GM19351 (cell line): ENCODE results near the gene ARFIP1.
"Not testable (repeated sequence)": the region's sequence is repeated elsewhere in the genome, so short reads cannot be mapped to it uniquely, and the experiment has no call there.

ENCODE experiments used
- ATAC-seq: cut with Tn5 transposase; IDR thresholded peaks from one replicate; pipeline ENCODE4 v1.9.1; 2021; ENCODE audit warnings: mild to moderate bottlenecking, moderate library complexity; ENCODE audit not compliant: unreplicated experiment

Gene ARFIP1

DNA sequence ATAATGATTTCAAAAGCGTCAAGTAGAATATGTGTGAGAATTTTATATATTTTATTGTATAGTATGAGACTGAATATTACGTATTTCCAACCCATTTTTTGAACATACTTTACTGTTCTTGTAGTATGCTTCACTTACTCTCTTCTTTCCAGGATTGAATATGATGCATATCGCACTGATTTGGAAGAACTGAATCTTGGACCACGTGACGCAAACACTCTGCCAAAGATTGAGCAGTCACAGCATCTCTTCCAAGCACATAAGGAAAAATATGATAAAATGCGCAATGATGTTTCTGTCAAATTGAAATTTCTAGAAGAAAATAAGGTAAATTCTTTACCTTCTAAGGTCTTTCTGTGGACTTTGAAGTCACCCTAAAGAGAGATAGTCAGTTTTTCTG lies 108.2 kb downstream of the ARFIP1 start:
- no peak for ATAC-seq

DNA sequence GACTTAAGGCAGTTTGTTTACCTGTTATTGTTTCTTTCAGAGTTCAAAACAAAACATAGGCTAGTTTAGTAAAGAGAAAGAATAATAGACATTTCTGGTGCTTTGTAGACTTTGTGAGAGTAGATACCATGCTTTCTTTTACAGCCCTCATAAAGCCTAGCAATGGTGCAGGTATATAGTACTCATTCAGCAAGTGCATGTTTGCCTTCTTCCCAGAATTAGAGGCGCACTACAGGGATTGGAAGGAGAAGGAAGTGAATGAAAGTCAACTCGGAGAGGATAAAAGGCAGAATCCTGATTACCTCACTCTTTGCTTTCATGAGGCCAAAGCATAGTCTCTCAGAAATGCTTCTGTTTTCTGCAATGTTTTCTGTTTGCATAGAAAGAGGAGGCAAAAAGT lies 113.2 kb downstream of the ARFIP1 start:
- ATAC-seq = no peak

DNA sequence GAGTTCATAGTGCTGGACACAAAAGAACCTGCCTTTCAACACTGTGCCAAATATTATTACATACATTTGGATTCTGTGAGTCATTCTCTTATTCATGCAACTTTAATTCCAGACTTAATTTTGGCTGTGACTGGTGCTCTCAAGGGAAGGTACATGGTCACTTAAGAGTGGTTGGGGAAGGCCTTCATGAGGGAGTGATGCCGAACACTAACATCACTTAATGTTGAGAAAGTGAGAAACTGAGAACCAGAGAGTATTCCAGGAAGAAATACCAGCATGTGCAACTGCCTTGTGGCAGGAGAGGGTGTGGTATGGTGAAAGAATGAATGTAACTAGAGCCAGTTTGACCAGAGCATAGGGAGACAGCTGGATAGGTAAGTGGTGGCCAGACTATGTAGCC lies 114.9 kb downstream of the ARFIP1 start:
- ATAC-seq = no peak

DNA sequence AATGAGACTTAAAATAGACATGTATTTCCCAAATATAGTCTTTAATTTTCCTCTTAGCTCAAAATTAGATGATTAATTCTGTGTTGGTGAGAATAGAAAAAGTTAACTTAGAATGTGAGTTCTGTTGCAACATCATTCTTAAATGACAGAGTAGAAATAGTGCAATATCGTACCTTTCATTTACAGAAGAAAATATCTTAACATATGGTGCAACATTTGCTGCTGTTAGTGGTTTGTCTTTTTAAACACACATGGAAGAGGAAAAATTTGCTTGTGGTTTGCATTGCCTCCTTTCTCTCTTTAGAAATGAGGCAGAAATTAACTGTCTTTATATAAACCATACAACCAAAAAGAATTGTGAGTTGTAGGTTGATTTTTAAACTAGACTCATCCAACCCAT lies 117.1 kb downstream of the ARFIP1 start:
- ATAC-seq = no peak

DNA sequence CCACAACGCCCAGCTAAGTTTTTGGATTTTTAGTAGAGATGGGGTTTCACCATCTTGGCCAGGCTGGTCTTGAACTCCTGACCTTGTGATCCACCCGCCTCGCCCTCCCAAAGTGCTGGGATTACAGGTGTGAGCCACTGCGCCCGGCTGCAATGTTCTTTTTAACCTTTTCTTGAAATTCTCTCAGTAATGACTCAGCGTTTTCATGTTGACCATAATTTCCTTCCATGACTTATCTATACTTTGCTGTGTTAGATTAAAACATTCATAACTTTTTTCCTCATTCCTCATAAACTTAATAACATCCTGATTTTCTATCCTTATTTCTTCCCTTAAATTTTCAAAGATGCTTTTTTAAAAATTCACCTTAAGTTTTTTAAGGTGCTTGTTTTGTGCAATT lies 118.4 kb downstream of the ARFIP1 start:
- ATAC-seq = not testable (repeated sequence)

DNA sequence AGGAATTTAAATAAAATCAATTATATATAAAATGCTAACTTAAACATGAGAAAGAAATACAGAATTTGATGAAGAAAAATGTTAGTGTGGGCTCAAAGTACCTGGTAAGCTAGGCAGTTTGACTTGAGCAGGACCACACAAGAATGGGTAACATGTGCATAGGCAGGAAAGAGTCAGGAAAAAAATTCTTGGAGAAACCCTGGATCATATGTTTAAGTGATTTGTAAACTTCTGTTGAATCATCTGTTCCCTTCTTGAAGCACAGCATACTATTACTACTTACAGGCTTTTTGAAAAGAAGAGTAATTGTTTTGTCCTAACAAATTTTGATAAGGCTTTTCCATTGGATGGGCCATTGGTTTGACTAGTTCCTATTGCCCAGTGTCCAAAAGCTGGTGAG lies 118.9 kb downstream of the ARFIP1 start:
- no peak for ATAC-seq

DNA sequence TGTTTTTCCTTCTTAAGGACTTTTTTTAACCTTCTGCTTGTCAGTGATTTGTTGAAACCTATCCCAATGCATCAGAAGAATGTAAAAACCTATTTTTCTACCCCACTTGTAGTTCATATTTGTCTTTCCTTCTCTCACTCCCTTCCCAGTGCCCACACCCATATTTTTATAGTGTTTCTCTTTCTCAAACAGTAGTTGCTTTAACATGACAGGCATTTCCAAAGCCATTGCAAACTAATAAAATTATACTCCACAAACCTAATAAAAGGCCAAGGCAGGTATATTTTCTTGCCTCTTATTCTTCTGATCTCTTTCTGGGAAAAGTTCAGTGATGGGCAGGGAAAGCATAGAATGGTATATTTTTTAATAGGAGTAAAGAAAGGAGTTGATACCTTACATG lies 120.6 kb downstream of the ARFIP1 start:
- no peak for ATAC-seq

DNA sequence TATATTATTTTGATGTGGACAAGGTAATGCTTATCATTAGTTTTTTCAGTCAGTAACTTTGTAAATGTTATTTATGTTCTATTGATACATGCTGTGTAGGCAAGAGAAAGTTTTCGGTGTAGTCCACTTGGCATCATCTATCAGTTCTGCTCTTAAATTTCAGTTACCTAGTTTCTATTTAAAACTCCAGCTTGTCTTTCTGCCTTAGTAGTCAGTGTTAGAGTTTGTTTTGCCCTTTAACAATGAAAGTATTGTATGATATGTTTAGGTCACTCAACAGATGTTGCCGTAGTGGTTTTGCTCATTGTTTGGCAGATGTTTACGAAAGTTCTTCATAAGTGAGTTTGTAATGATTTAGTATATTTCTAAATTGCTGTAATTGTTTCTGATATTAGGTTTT lies 121.5 kb downstream of the ARFIP1 start:
- no peak for ATAC-seq

DNA sequence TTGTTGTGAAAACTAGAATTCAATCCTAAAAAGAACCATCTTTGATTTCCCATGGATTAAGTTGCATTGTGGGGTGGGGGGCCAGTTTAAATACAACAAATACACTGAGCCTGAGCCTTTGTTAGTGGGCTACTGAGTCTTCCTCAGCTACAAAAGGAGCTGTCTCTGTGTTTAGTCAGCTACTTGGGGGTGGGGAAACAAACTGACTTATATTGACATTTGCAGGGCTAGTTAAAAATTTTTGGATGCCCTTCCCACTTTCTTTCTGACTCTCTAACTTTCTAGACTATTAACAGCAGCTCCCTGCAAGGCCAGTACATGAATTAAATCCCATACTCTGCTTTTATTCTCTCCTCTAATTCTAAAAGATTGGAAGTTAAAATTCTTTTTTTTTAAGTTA lies 123.9 kb downstream of the ARFIP1 start:
- ATAC-seq = no peak

DNA sequence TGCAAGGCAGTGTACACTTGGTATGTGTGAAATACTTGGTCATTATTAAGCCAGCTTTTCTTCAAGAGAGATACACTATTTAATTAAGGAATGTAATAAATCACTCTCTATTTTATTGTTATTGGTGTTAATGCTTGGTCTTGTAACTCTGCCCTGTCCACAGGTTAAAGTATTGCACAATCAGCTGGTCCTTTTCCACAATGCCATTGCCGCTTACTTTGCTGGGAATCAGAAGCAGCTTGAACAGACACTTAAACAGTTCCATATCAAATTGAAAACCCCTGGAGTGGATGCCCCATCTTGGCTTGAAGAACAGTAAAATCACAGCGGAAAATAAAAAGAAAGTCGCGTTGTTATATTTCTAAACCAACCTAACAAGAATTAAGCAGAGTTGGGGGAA lies 130.1 kb downstream of the ARFIP1 start:
- ATAC-seq = no peak

DNA sequence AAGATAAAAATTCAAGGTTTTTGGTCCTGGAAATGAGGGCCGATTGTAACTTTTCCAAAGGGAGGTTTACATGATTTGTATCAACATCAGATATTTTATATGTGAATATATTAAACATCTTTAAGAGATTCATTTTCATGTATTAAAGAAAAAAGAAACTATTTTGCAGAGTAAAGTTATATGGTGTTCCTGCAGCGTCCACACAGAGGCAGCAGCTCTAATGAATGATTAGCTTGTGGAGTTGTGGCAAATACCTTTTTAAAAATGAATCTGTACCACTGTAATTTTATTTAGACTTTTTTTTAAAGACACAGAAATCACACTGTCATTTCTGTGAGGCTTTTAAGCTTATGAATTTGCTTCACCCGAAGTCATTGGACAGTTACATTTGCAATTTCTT lies 130.8 kb downstream of the ARFIP1 start:
- ATAC-seq = no peak

DNA sequence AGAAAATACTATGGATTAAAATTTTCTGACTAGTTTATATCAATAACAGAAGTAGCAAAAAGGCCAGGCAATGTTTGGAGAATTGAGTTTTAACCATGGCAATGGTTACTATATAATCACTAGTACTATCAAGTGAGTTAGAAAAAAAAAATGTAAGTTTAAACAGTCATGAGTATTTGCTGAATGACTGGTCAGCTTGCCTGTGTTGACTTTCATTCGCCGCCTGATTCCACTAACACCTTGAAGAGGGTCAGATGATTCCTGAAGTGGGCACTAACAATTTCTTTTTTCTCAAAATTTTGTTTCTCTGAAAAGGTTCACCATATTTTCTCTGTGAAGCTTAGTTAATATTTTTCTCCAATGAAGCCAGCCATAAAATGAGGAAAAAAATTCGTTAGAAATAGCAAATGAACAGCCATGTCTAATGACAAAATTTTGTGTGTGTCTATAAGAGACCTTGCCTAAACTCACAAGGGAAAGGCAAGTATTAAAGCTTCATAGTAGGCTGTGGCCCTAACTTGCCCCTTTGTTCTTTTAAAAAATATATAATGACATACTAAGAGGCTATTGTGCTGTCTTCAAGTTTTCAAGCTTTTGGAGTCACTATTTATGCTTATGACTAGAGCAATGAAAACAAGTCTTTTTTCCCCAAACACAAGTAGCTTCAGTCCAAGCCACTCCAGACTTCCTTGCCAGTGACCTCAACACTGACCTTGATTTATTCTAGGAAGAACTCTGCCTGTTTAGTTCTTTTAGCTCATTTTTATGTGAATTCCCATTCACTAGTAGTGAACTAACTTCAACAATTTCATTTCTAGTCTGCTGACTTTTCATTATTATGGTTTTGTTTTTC lies 138.0 kb downstream of the ARFIP1 start:
- ATAC-seq = no peak

DNA sequence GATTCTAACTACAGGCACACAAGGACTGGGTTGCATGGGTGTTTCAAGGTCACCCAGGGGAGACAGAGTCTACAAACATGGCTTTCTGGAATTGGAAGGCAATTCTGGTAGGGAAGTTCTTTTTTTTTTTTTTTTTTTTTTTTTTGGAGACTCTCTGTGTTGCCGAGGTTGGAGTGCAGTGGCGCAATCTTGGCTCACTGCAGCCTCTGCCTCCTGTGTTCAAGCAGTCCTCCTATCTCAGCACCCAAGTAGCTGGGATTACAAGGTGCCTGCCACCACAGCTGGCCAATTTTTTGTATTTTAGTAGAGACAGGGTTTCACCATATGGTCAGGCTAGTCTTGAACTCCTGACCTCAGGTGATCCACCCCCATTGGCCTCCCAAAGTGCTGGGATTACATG lies 140.1 kb downstream of the ARFIP1 start:
- no peak for ATAC-seq

DNA sequence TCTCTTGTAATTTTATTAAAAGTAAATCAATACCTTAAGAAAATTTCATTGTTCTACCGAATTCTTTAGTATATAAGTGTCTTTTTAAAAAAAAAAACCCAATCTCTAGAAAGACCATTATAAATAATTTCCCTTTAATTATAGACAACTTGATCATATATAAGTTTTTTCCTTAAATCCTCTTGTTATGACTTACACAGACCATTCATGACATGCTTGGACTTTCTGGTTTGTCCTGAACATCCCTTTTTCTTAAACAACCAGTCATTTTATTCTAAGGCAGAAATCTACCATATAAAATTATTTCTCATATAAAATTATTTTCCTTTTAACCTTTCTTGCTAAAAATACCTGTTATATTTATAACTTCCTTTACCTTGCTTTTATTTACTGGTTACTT lies 141.0 kb downstream of the ARFIP1 start:
- no peak for ATAC-seq

DNA sequence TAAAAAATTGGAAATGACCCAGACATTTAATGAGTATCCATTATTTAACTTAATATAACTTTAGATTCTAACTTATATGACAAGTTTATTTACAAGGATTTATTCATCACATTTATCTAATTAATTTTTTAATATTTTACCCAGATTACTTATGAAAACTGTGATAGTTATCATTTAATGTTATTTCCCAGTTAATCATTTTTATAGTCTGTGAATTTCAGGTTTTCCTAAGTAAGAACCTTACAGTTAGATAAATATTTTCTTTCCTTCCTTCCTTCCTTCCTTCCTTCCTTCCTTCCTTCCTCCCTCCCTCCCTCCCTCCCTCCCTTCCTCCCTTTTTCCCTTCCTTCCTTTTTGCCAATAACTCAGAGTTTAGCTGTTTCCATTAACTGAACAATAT lies 141.5 kb downstream of the ARFIP1 start:
- no peak for ATAC-seq

DNA sequence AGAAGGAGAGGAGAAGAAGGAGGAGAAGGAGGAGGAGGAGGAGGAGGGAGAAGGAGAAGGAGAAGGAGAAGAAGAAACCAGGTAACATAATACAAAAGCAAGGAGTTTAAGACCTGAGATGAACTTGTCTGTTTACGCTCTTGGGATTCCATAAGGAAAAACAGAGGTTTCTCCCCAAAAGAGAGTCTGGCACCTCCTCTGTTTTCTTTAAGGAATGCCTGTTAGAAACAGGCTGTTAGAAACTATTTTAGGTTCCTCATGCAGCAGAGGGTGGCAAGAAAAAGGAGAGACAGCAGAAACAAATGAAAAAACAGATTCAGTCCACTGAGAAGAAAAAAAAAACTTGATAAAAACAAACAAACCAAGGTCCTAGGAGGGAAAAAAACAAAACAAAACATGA lies 146.1 kb downstream of the ARFIP1 start:
- no peak for ATAC-seq

DNA sequence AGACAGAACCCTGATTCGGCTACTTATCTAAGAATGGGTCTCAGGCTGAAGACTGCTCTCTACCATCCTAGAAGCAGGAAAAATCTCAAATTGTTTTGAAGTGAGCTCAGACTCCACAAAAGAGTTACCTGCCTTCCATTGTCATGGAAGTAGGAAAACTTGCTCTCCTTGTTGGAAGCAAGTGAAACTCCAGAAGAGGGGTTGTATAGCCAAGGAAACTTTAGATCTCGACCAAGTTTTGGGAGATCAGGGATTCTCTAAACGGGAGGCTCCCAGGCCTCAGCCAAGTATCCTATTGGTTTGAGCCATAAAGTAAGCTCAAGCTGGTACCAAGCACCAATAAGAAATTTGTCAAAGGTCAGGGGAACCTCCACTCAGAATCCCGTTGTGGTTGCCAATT lies 147.2 kb downstream of the ARFIP1 start:
- no peak for ATAC-seq

DNA sequence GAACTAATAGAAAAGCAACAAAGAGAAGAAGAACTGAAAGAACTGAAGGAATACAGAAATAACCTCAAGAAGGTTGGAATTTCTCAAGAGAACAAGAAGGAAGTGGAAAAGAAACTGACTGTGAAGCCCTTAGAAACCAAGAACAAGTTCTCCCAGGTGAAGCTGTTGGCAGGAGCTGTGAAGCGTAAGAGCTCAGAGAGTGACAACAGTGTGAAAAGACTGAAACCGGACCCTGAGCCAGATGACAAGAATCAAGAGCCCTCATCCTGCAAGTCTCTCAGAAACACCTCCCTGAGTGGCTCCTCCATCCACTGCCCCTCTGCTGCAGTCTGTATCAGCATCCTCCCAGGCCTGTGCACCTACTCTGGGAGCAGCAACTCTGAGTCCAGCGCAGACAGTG lies 148.0 kb downstream of the ARFIP1 start:
- peak; percentile 58 for ATAC-seq

DNA sequence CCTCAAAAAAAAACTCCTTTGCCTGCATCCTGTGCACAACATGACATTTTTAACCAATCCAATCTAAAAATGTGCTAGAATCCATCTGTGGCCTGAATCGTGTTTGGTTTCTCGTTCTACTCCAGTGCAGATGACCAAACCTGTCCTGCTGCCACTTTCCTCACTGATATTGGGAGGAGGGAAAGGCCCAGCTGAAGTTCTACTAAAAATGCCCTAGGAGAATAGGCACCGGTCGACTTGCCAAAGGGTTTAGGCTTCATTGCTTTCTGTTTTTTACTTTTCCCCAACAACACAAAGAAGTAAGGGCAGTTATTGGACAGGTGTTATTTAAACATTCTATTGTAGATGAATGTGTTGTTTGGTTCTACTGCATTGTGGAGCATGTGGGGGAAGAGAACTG lies 148.5 kb downstream of the ARFIP1 start:
- ATAC-seq = no peak

DNA sequence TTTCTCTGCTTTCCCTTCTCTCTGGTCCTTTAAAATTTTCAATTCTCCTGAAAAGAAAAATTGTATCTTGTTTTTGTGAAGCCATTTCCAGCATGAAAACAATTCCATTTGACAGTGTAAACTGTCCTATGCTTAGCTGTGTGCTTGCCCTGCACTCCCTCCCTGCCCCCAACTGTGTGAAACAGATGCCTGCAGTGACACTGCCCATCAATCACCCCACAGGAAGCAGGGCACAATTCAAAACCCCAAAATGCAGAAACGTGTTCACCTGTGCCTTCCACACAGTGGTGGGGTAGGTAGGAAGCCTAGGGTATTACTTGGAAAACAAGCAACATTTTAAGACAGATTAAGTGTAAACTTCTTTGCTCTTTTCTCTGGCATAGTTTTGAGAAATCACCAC lies 150.1 kb downstream of the ARFIP1 start:
- no peak for ATAC-seq

DNA sequence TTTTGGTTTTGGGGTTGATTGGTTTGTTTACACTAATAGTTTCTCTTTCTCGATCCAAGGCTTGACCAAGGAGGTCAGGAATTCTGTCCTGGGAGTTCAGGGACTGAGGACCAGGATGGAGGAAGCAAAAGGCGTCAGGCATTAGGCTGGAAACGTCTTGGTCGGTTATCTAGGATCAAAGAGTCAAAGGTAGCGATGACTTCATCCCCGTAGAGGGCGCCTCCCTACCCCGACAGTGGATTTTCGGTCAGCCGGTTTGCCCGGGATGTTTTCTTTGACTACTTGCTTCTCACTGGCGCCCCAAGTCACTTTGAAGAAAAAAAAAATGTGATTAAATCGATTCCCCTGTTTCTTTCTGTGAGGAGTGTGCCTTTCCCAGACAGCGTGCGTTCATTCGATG lies 155.4 kb downstream of the ARFIP1 start:
- no peak for ATAC-seq

DNA sequence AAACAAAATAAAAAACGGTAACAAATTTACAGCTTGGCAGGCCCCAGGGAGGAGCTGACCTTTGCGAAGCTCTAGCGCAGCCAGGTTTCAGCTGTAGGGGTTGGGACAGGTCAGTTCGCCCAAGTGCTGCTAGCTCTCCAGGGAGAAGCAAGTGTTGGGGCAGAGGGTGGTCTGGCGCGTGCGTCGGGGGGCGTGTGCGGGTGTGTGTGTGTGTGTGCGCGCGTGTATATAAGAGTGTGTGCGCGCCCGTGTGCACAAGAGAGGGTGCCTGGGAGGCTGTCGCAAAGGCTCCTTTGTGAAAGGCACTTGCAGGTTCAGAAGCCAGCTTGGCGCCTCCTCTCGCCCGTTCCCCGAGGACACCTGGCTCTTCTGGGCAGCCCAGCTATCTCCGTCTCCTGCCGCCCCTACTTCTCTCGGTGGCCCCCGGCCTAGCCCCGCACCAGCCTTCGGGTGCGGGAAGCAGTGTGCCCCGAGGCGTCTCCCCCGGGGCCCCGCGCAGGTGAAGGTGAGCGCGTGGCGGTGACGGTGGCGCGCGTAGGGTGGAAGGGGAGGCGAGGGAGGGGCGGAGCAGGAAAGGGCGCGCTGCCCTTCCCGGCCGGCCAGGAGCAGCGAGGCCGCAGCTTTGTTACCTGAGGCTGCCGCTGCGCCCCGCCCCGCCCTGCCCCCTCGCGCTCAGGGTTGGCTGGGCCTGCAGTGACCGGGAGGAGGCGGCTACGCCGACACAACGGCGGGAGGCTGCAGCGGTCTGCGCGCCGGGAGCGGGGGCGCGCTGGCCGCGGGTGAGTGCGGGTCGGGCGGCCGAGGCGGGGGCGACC lies 156.1 kb downstream of the ARFIP1 start, which contains the start of gene FHDC1:
FHDC1 (plus strand) TSS at position 693 of the 815 bp plus-strand sequence. CDS start 6,735 bp downstream, outside the sequence.
- ATAC-seq = peak; percentile 39
